Fibroblast of peridontal ligament (primary cell): Measurements from ENCODE around the gene SSUH2.
A peak's percentile ranks its signal among the peaks of the same experiment; 100 is the strongest.

Experiments used
- DNase-seq: peaks from one replicate; pipeline ENCODE4 v3.0.0-alpha.2; 2010; ENCODE audit errors: extremely low read depth

Gene SSUH2

GRCh38 chr3:8641472-8641871 lies 3.1 kb downstream of the SSUH2 start:
- DNase-seq, result no peak

GRCh38 chr3:8640223-8640622 lies 4.4 kb downstream of the SSUH2 start:
- DNase-seq, result no peak

DNA sequence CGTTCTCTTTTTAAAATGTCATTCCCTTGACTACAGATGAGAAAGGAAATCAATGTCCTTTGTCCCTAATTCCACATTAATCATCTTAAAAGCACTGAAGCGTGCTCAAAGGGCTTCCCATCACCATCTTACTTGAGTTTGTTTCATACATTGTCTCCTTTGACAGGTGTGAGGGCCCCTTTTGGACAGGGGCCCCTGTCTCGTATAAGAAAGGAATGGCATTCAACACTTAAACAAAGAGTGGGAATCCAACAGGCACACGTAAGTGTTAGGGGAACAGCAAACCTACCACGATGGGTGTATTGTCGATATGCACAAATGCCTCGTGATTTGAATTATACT lies 5.0 kb downstream of the SSUH2 start:
- DNase-seq, result no peak

DNA sequence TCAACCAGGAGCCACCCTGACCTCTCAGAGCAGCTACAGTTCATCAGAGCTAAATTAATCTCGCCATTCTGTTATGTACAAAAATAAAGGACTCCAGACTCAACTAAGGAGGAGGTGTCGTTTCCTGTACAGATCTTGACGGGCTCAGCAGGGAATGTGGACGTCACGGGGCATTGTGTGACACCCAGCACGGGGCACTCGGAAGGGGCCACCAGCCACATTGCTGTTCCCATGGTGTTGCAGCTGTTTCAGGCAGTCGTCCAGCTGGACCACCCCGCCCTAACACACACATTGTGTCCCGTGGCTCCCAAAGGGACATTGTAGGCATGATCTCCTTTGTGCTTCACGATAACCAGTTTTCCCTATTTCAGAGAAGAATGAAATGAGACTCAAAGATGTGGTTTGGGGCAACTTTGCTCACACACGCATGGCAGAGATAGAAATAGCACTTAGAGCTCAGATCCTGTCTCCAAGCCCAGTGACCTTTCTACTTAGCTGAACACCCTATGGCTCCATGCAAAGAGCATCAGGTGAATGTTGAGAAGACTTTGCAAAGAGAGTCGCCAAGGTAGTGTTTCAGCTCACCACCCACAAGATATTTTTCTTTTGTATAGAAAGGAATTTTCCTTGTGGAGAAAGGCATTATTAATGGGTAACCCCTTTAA lies 5.5 kb downstream of the SSUH2 start:
- no peak for DNase-seq

GRCh38 chr3:8637348-8637747 lies 7.2 kb downstream of the SSUH2 start:
- DNase-seq, result no peak

GRCh38 chr3:8635631-8636030 lies 9.0 kb downstream of the SSUH2 start:
- no peak for DNase-seq

DNA sequence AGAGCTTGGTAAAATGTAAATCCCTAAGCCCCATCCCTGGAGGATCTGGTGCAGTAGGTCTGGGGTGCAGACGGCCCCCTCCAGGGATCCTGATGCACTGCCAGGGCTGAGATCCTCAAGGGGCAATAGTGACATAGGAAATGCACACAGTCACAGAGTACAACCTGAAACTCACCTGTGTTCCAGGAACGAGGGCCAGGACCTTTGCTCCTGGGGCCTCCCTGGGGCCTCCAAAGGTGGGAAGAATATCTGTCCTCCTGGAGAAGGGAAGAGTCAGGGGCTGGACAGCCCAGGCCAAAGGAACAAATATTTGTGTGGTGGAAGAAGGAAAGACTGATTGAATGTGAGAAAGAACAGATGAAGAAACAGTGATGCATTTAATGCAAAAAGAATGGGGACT lies 9.5 kb downstream of the SSUH2 start:
- DNase-seq, result no peak

- DNase-seq, result no peak
These were observed 12.0 kb downstream of the SSUH2 start for GRCh38 chr3:8632402-8633237.

DNA sequence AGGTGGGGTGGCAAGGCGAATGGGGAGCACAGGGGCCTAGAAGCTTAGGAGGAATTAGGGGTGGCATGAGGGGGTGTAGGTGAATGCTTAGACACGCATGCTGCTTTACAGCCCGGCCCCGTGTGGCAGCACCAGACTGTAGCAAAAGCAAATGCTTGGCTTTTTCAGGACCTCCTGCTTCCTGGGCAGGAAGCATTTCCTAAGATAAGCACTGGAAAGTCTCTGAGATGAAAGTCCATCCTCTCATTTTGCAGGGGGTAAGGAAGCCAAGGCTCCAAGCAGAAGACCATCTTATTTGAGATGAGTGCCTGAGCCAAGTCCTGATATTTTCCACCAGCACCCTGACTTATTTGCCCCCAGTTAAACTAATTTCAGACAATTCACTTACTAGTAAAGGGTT lies 12.9 kb downstream of the SSUH2 start:
- no peak for DNase-seq

GRCh38 chr3:8629151-8630021 lies 15.2 kb downstream of the SSUH2 start:
- DNase-seq, result peak; percentile 81

DNA sequence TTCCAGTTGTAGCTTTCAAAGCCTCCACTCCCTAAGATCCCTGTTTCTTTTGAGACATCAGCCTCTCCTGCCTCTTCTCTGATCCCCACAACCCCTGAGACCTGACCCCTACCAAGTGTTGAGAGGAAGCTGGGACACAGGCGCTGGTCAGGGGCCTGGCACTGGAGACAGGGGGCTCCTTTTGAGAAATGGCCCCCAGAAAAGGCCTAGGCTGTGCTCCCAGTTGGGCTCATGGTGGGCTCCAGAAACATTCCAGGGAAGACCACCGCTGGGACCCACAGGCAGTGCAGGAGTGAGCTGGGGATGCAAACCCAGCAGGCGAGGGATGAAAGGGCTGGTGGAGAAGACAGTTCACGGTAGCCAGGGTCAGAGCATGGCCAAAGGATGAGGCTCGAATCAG lies 16.6 kb downstream of the SSUH2 start:
- DNase-seq, result no peak

- DNase-seq, result no peak
These were observed 17.2 kb downstream of the SSUH2 start for GRCh38 chr3:8627201-8627940.

- DNase-seq, result no peak
These were observed 18.6 kb downstream of the SSUH2 start for GRCh38 chr3:8625991-8626390.

DNA sequence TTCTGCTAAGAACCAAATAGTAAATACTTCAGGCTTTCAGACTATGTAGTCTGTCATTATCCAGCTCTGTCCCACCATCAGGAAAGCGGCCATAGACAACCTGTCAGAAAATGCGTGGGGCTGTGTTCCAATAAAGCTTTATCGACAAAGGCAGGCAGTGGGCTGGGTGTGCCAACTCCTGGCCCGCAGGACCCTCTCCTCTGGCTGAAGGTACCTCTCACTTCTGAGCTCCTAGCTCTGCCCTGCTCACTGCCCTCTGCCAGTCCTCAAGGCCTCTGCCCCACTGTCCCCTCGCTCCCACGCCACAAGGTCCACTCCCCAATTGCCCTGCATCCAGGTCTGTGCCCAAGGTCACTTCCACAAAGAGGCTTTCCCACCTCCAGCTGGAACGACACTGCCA lies 20.0 kb downstream of the SSUH2 start:
- no peak for DNase-seq

DNA sequence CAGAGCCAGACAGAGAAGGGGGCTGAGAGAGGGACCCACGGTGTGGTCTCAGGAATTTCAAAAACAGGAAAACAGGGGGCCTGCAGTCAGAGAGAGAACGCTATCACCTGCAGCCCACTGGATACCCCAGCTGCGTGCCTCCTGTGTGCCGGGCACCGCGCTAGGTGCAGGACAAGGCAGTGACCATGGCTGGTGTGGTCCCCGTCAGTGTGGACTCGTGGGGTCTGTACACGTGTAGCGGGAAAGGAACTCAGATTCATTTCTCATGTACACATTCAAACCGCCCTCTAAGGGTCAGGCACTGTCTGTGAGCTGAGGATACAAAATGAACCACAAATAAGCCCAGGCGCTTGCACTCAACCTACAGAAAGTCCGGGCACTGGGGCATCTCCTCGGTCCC lies 20.9 kb downstream of the SSUH2 start:
- no peak for DNase-seq

DNA sequence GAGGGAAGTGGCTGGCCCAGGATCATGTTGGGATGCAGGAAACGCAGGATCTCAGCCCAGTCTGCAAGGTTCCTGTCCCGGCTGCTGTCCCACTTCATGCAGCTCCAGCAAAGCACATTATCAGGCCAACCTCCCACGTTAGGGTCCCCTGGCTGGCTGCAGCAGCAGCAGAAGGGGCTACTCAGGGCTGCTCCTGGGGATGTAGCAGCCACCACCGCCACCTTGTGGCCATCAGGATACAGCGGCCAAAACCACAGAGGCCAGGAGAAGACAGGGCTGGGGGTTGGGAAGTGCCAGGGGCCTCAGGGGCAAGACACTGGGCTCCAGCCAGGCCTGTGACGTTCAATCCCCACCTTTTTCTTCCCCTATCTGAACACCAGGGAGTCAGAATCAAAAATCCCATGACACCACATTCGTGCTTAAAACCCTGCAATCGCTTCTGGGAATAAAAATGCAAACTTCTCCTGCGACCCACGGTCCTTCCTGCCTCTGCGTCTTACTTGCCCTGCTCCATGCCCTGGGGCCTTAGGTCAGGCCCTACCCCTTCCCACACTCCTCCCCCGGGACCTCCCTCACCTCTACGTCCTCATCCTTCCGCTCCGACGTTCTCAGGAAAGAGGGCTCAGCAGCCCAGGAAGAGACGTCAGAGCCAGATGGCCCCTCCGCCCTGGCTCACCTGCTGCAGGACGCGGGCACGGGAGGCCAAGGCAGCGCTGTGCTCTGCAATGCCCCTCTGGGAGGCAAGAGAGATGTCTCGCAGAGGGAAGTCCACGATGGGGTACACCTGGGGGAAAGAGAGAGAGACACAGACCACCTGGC lies 21.5 kb downstream of the SSUH2 start:
- DNase-seq, result peak; percentile 60

DNA sequence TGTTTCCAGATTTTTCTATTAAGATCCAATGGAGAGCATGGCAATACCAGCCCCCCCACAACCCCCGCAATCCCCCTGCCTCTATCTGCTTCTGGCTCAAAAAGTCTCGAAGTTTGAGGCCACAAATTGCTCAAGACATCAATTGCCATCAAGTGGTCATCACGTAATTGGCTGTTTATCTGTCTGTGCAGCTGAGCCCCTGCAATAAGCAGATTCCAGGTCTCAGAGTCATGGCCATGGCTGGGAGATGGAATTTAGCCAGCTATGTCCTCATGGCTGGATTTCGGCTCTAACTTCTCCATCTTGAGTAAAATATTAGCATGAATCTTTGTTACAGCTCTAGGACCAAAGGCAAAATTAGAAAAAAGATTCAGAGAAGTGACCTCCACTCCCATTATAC lies 22.7 kb downstream of the SSUH2 start:
- DNase-seq, result peak; percentile 95

- DNase-seq, result no peak
These were observed 23.5 kb downstream of the SSUH2 start for GRCh38 chr3:8621141-8621540.

DNA sequence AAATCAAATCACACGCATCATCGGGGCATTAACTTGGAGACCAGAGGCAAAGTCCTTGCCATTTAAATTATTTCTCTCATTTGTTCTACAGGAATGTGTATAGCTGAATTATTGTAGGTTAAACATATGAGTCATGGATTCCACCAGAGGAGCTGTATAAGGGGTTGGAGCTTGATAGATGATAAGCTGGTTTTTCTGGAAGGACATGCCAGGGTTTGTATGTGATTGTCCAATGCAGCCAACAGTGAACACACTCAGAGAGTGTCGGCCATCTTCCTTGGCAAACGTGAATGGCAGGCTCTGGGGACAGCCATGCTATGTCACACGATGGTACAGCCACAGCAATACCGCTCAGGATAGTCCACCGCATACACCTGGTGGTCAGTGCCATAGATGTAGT lies 25.1 kb downstream of the SSUH2 start:
- DNase-seq, result peak; percentile 57

DNA sequence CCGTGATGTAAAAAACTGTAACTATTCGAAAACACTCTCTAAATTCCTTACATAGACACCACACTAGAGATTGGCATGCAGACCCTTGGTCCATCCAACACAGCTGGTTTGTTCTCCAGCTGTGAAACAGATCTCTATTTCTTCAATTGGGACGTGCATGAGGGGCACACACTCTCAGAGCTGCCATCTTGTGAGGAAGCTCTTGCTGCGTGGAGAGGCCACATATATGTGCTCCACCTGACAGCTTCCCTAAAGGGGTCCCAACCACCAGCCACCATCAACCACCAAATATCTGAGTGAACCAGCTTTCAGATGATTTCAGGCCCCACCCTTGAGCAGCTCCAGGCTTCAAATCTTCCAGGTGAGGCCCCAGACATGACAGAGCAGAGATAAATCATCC lies 25.6 kb downstream of the SSUH2 start:
- no peak for DNase-seq

DNA sequence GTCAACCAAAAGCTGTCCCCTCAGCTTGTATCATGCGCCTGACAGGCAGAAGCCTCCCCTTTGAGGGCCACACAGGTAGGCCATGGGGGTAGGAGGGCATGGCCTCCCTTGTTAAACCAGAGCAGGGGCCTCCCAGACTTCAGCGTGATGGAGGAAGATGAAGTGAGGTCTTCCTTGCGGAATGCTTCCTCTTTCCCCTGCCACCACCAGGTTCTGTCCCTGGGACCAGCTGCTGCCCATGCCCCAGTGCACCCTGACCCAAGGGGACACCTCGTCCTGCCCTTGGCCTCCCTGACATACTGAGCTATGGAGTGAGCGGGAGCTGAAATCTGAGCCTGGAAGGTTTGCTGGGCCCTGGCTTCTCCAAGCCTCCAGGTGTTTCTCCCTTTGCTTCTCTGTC lies 26.7 kb downstream of the SSUH2 start:
- no peak for DNase-seq
